ENCODE measurements around the gene TEDC2.

TEDC2 gene

DNA sequence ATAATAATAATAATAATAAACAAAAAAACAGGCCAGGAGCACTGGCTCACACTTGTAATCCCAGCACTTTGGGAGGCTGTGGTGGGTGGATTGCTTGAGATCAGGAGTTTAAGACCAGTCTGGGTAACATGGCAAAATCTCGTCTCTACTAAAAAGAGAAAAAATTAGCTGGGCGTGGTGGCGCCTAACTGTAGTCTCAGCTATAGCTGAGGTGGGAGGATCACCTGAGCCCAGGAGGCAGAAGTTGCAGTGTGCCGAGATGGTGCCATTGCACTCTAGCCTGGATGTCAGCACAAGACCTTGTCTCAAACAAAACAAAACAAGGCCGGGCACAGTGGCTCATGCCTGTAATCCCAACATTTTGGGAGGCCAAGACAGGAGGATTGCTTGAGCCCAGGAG is 35.1 kb downstream of the TEDC2 start:
- no peak for DNase-seq (ENCODE audit: low read depth)

DNA sequence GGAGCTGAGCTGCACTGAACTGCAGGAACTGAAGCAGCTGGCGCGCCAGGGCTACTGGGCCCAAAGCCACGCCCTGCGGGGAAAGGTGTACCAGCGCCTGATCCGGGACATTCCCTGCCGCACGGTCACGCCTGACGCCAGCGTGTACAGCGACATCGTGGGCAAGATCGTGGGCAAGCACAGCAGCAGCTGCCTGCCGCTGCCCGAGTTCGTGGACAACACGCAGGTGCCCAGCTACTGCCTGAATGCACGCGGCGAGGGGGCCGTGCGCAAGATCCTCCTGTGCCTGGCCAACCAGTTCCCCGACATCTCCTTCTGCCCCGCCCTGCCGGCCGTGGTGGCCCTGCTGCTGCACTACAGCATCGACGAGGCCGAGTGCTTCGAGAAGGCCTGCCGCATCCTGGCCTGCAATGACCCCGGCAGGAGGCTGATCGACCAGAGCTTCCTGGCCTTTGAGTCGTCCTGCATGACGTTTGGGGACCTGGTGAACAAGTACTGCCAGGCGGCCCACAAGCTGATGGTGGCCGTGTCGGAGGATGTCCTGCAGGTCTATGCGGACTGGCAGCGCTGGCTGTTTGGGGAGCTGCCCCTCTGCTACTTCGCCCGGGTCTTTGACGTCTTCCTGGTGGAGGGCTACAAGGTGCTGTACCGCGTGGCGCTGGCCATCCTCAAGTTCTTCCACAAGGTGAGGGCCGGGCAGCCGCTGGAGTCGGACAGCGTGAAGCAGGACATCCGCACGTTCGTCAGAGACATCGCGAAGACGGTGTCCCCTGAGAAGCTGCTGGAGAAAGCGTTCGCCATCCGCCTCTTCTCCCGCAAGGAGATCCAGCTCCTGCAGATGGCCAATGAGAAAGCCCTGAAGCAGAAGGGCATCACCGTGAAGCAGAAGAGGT is 36.6 kb downstream of the TEDC2 start:
- no peak for DNase-seq (ENCODE audit: low read depth)

DNA sequence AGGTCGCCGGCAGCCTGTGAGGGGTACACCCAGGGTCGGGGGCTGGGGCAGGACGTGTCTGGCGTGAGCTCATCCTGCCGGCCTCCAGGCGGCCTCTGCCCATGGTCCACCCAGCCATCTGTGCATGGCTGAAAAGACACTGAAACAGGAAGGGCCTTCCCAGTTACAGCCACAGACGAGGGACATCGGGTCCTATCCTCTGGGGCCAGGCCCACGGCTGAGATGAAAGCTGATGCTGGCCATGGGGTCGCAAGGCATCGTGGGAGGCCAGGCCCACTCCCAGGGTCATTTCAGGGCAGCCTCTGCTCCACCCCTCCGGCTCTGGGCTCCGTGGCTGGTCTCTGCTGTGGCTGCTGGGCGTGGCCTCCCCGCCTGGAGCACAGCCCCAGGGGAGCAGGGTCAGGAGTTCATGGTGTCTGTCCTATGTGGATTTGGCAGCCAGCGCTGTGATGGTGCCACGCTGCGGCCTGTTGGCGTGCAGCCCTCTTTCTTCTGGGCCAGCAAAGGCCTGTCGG is 37.3 kb downstream of the TEDC2 start:
- no peak for DNase-seq (ENCODE audit: low read depth)

DNA sequence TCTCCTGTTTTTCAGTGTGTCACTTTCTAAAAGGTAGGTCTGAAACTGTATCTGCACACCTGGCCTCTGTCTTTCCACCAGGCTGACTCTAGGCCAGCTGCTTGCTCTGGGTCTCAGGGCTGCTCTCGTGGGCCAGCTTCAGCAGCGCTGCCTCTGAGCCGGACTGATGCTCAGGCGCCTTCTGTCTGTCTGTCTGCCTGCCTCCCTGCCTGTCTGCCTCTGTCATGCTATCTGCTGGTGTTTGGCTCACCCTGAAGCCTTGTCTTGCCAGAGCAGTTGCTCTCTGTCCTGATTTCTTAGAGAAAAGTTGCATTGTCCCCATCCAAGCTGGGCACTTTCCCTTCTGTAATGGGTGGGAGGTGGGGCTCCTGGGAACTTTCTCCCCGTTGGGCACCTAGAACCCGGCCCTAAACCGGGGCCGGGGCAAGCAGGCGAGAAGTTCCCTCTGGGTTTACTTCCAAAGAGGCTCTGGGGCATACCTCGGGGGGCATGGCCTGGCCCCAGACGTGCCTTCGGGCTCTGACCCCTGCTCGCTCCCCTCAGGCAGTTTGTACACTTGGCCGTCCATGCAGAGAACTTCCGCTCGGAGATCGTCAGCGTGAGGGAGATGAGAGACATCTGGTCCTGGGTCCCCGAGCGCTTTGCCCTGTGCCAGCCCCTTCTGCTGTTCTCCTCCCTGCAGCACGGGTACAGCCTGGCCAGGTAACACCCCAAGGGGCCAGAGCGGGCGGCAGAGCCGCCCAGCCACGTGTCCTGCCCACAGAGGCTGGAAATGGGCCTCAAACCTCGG is 38.0 kb downstream of the TEDC2 start:
- DNase-seq (ENCODE audit: low read depth) = no peak

DNA sequence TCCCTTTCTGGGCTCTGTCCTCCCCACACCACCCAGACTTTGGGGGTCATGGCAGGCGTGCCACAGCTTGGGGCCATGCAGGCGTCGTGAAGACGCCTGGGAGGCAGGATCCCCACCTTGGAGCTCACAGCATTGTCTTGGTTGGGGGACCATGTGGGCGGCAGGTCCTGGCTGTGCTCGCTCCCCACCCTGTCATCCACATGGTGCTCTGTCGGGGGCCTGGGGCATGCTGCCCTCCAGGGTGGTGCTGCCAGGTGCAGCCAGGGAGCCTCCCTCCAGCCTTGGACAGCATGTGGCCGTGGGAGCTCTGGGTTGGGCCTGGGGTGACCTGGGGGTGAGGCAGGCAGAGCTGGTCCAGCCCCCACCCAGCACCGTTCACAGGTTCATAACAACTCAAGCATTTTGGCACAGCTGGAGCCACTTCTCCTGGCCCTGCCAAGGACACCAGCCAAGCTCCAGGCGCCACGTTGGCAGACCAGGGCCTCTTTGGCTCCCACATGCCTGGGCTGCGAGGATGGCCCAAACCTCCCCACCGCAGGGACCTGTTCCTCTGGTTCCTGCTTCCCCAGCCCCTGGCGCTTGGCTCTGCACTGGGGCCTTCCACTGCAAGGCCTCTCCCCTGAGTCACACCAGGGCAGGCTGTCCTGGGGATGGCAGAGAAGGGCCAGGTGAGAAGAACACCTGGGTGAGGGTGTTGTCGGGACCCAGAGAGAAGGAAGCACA is 38.8 kb downstream of the TEDC2 start:
- DNase-seq (ENCODE audit: low read depth) = no peak

DNA sequence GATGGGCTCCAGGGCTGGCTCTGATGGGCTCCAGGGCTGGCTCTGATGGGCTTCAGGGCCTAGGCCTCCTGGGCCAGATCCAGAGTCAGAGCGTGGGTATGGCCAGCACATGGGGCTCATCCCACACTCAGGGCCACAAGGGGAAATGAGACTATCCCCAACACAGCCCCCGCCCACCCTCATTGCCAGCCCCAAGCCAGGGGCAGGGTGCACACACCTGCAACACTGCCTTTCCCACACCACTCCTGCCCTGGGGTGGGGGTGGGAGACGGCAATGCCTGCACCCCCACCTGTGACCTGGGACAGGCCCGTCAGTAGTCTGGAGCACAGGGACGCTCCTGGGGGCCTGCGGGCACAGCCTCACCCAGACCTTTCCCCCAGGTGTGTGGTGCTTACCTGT is 39.5 kb downstream of the TEDC2 start:
- no peak for DNase-seq (ENCODE audit: low read depth)

DNA sequence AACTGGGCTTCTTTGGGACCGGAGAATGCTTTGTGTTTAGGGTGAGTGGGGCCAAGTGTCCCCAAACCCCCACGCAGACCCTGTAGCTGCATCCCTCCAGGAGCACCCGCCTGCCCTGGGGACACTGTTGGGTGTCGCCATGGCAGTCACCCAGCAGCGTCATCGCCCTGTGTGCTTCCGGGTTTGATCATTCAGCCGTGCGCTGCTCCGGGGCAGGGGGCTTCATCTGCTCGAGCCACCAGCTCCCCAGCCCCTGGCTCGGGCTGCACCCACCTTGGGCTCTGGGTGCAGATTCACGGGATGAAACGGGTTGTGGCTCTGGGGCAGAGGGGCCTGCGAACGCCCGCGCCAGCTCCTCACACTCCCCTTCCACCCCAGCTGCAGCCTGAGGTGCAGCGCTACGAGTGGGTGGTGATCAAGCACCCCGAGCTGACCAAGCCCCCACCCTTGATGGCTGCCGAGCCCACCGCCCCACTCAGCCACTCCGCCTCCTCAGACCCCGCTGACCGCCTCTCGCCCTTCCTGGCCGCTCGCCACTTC is 40.1 kb downstream of the TEDC2 start:
- no peak for DNase-seq (ENCODE audit: low read depth)

DNA sequence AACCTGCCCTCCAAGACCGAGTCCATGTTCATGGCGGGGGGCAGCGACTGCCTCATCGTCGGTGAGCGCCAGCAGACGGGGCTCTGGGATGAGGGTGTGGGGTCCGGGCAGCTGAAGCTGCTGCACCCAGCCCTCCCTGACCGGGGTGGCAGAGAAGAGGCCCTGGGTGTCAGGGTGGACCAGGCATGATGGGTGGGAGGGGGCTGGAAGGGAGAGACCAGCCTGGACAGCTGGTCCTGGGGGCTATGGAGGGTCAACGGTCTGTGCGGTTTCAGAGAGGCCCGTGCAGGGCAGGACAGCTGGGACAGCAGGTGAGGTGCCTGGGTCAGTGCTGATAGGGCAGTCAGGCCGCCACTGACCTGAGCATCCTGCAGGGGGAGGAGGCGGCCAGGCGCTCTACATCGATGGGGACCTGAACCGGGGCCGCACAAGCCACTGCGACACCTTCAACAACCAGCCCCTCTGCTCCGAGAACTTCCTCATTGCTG is 40.6 kb downstream of the TEDC2 start:
- DNase-seq (ENCODE audit: low read depth) = no peak

DNA sequence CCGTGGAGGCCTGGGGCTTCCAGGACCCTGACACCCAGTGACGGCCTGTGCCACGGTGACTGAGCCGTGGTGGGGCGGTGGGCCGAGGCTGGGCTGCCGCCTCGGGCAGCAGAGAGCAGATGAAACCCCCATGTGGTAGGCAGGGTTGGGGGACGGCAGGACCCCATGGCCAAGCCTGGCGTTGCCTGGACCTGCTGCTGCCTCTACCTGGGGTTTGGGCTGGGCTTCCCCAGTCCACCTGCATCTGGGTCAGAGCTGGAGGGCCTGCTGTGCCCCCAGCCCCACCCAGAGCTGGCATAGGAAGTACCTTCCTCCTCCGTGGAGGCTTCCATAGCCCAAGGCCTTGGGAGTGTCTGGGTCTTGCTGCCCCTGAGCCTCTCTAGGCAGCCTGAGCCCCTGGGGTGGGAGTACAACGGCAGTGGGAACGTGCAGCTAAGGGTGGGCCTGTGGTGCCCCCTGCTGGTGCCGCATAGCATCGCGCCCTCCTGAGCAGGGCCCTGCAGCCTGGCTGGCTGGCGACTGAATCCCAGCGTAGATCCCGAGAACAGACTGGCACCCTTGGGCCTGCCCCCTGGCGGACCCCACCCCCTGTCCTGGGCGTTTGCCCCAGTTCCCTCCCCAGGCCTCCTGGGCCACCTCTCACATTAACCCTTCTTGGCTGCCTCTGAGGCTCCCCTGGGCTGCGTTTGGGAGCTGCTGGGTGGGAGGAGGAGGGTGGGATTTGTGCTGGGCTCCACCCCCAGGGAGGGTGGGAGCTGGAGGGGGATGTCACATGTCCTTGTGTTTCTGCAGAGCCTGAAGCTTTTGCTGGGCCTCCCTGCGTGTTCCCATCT is 41.2 kb downstream of the TEDC2 start:
- DNase-seq (ENCODE audit: low read depth) = peak; percentile 68

DNA sequence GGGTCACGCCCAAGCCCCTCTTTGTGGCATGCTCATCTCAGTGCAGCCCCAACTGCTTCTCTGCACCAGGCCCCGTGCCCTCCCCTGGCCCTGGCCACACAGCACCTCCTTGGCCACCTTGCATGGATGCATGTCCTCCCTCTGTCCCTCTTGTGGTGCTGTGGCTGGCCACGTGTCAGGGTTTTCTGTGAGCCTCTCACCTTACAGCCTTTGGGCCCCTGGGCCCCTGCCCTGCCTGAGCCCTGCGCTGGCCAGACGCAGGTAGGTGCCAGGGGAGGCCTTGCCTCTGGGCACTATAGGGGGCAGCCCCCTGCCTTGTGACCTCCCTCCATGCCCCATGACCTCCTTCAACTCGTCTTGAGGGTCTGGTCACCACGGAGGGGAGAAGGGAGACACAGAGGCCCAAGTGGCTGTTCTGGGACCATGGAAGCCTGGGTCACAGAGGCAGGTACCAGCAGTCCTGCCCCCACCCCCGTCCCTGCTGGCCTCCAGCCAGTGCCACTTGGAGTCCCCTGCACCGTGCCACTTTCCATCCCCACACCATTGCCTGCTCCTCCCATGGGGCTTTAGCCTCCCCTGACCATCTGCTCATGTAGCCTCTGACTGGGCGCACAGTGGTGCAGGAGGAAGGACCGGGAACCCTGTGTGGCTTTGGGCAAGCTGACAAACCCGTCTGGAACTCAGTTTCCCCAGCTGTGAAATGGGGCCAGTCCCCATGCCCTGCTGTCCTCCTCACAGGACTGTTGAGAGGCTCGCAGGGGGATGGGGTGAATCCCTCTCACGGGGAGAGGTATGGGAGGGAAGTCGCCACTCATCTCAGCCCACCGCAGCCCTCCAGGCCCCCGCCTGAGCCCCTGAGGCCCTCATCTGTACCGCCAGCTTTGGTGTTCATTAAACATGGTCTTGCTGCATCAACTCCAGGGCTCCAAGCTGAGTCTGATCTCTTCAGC is 42.3 kb downstream of the TEDC2 start:
- DNase-seq (ENCODE audit: low read depth) = no peak

DNA sequence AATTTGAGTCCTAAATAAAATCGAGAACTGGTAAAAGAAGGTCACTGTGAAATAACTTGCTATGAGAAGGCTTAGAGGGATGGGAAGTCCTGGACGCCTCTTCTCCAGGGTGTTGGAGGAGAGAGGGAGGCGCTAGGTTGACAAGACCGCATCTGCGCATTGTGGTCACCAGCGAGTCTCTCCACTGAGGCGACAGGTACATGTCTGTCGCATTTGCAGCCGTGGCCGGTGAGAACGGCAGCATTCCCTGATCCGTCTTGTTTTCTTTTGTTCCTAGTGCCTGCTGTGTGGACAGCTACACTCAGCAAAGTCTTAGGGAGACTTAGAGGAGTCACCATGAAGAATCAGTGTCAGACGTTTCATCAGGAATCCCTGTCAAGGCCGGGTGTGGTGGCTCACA is 45.8 kb downstream of the TEDC2 start:
- no peak for DNase-seq (ENCODE audit: low read depth)

DNA sequence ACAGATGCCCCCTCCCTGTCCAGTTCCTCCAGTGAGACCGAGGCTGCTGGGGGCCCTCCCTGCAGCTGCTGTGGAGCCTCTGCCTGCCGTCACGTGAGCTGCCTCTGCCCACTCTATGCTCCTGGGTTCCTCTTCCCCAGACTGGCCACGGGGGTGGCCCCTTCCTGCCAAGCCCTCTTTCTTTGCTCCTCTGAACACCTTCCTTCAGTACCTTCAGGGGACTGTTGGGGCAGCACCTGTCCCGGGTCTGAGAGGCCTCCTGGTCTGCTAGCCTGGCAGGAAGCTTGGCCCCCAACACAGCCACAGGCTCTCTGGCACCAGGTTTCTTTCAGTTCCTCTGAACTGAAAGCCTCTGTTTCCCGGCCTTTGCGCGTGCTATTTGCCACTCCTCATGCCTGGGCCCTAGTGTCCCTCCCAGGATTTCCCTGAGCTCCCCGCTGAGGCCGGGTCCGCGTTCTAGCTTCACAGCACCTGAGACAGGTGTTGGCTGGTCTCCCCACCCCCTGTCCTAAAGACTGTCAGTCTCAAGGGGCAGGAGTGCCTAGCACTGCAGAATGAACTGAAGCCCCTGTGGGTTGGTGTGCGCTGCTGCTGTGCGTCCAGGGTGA is 47.2 kb downstream of the TEDC2 start:
- DNase-seq (ENCODE audit: low read depth) = no peak

DNA sequence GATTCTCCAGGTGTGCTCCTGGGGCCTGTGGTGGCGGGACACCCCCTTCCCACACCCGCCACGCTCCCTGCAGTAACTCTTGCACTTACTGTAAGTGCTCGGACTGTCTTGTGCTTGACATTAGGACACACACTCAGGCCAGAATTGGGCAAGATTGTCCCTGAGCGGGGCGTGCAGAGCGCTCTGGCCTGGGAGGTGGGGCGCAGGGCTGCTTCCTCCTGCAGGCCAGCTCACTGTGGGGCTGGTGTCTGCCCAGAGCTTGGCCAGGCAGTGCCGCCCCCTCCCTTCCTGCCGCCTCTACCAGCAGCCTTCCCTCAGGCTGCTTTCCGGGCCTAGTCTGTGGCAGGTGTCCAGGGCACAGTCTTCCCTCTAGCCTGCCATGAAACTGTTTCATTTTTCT is 47.8 kb downstream of the TEDC2 start:
- DNase-seq (ENCODE audit: low read depth) = no peak

DNA sequence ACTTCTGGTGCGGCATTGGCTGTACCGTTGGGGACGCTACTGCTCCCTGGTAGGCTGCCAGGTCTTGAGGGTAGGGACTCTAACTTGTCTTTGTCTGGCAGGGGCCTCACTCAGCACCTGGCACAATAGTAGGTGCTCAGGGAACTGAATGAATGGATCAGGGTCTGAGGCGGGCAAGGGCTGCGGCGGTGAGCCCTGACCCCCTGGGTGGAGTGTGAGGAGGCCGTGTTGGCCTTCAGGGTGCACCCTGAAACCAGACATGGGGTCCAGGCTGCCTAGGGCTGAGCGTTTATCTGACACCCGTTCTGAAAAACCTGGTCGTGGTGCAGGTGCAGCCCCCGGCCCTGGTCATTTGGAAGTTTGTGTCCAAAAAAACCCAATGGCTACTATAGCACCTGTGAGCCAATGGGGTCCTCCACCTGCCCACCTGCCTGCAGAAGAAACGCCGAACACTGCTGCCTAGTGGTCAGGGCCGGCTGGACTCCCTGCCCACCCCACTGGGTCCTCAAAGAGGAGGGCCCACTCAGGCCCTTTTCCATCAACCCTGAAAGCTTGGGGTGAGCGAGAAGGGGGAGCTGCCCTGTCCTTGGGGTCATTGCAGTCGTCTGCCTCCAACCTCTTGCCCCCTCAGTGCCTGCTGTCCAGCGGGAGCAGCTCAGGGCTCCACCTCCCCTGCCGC is 49.0 kb downstream of the TEDC2 start:
- DNase-seq (ENCODE audit: low read depth) = no peak

DNA sequence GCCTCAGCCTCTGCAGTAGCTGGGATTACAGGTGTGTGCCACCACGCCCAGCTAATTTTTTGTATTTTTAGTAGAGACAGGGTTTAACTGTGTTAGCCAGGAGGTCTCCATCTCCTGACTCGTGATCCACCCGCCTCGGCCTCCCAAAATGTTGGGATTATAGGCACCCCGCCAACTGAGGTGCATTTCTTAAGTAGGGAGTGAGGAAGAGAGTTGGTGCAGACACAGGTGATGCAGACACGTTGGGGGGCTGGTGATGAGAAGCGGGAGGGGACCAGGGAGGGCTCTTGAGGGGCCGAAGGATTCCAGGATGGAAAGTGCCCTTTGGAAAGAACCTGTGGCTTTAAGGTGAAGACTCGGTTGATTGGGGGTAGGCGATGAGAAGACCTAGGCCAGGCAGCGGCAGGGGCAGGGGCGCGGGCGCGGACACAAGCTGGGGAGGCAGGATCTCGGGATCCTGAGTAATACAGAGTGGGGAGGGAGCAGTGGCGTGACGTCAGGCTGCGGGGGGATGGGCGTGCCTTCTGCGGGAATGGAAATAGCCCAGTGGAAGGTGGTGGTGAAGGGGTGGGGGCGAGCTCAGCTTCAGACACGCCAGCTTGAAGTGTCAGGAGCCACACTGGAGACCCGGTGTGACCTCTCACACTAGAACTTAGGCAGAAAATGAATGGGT is 51.4 kb downstream of the TEDC2 start:
- no peak for DNase-seq (ENCODE audit: low read depth)

DNA sequence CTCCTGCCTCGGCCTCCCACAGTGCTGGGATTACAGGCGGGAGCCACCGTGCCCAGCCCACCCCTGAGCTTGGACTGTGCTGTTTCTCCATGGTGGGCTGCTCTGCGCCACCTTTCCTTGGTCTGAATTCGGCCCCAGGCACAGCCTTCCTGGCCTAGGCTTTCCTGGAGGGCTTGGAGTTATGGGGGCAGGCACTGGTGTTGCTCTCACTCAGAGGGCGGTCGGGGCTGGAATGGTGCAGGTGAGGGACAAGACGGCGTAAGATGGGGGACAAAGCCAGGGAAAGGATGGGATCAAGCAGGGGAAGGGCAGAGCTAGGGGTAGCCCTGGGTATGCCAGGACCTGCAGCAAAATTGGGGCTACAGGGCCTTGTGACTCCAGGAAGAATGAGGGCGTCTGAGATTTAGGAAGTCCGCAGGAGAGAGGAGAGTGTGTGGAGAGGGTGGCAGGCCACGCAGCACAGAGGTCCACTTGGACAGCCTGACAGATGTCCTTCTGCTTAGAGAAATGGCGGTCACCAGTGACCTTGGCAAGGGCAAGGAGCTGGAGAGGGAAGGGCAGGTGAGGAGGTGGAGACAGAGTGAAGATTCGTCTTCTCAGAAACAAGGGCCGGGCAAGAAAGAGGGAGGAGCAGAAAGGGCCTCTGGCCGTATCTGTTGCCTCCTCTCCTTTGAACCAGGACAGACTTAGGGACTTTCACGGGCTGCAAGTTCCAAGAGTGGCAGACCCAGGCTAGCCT is 52.3 kb downstream of the TEDC2 start:
- no peak for DNase-seq (ENCODE audit: low read depth)

DNA sequence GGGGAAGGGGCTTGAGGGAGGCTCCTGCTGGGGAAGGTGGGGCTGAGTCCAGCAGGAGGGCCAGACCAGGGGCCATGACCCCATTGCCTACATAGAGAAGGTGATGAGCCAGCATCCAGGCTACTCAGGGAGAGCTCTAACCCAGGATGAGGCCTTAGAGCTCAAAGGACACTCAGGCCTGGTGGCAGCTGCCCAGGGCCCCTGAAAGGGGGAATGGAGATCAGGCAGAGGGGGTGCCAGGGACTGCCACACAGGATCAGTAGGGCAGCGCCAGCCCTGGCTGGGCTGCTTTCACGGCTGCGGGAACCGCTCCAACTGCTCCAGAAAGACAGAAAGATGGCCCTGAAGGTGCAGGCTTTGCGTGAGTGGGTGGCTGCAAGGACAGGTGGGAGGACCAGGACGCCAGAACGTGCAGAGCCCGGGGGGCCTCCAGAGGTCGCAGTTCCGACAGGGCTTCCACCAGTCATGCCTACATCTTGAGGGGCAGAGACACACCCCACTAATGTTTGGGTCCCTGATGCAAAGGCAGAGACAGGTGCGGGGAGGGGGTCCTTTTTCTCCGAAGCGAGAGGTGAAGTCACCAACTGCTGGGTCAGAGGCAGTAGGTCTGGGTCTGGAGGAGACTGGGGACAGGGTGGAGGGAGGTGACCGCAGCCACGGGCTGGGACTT is 53.0 kb downstream of the TEDC2 start:
- no peak for DNase-seq (ENCODE audit: low read depth)
